Midbrain (tissue), 1 donor: Measurements from ENCODE around the gene ANKMY1.

Experiments
- DNase-seq: peaks from one replicate; lab custom pipeline; 2025; lab: John Stamatoyannopoulos, UW

The ANKMY1 gene

GRCh38 chr2:240459401-240460252 lies 98.2 kb downstream of the ANKMY1 start:
- no peak for DNase-seq

GRCh38 chr2:240458900-240459391 lies 98.8 kb downstream of the ANKMY1 start:
- DNase-seq = no peak

- DNase-seq = no peak
These were observed 99.5 kb downstream of the ANKMY1 start for GRCh38 chr2:240458044-240458899.

GRCh38 chr2:240457223-240458043 lies 100.4 kb downstream of the ANKMY1 start:
- DNase-seq = no peak

GRCh38 chr2:240456447-240457222 lies 101.2 kb downstream of the ANKMY1 start:
- DNase-seq = no peak

GRCh38 chr2:240455647-240456446 lies 101.9 kb downstream of the ANKMY1 start:
- no peak for DNase-seq

- DNase-seq = no peak
These were observed 102.5 kb downstream of the ANKMY1 start for GRCh38 chr2:240455272-240455646.

GRCh38 chr2:240454106-240454901 lies 103.5 kb downstream of the ANKMY1 start:
- no peak for DNase-seq

- DNase-seq = no peak
These were observed 104.2 kb downstream of the ANKMY1 start for GRCh38 chr2:240453461-240454105.

GRCh38 chr2:240452462-240453256 lies 105.1 kb downstream of the ANKMY1 start:
- DNase-seq = peak; percentile 78

GRCh38 chr2:240451791-240452461 lies 105.9 kb downstream of the ANKMY1 start:
- DNase-seq = no peak

- DNase-seq = peak; percentile 33
These were observed 106.6 kb downstream of the ANKMY1 start for GRCh38 chr2:240451108-240451611.

- no peak for DNase-seq
These were observed 107.2 kb downstream of the ANKMY1 start for GRCh38 chr2:240450532-240451107.

GRCh38 chr2:240449764-240450531 lies 107.8 kb downstream of the ANKMY1 start:
- no peak for DNase-seq

GRCh38 chr2:240448387-240449274 lies 109.2 kb downstream of the ANKMY1 start:
- no peak for DNase-seq
